M059J (cell line): ENCODE data around the gene MYO5A. TPM values are rescaled to one million over a fixed set of nuclear protein-coding genes. Genes with fewer than 3 reads are reported as not detected.
A peak's percentile ranks its signal among the peaks of the same experiment; 100 is the strongest.
"Not testable (repeated sequence)": the region's sequence is repeated elsewhere in the genome, so short reads cannot be mapped to it uniquely, and the experiment has no call there.

Experiments
- DNase-seq: peaks from one replicate; pipeline ENCODE4 v3.0.0-alpha.2; 2012; ENCODE audit warnings: low read depth
- total RNA-seq: library from RNA; depleted of rRNA; stranded (reverse); fragments of >200 nt; shearing (Covaris generic); gene quantifications from 2 replicates; pipeline ENCODE4 v1.2.3, GENCODE V29; 2014

Gene MYO5A
- total RNA-seq, 1 experiment from 2014 or later = 23.6 TPM

- DNase-seq = no peak
These were observed 239.7 kb downstream of the MYO5A start for GRCh38 chr15:52288986-52289385.

DNA sequence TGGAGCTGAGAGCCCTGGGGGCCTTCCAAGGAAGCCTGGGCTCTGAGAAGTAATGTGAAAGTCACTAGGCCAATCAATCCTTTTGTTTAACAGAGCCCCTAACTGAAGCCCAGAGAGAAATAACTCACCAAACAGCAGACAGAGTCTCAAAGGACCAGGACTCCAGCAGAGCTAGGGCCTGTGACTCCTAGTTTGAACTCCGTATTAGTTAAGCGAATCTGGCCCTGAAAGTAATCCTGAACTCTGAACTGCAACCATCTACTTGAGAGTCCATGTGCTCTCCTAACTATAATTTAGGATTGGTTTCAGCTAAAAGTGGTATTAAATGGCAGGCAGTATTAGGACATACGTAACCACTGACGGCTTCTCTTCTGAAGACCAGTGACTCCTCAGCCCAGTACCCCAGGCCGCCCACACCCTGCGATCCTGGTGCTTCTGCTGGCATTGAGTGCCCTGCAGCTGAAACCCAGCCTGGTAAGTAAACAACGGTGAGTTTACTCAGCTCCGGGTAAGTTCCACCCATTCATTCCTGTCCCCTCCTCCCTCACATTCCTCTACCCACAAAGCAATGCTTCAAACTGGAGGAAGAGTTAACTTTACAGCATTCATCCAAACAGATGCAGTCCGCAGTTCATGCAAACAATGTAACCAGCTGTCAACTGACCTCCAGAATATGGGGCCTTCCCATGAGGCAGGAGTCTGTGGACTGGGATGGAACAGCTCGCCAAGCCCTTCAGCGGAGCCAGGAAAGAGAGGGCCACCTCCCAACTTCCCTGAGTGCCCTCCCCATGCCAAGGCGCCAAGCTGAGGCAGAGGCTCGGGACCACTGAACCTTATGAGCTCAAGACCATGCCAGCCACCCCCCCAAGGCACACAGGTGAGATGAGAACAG lies 240.4 kb downstream of the MYO5A start:
- DNase-seq = peak; percentile 48

GRCh38 chr15:52287114-52287513 lies 241.6 kb downstream of the MYO5A start:
- no peak for DNase-seq

- DNase-seq = not testable (repeated sequence)
These were observed 242.7 kb downstream of the MYO5A start for GRCh38 chr15:52285941-52286340.

DNA sequence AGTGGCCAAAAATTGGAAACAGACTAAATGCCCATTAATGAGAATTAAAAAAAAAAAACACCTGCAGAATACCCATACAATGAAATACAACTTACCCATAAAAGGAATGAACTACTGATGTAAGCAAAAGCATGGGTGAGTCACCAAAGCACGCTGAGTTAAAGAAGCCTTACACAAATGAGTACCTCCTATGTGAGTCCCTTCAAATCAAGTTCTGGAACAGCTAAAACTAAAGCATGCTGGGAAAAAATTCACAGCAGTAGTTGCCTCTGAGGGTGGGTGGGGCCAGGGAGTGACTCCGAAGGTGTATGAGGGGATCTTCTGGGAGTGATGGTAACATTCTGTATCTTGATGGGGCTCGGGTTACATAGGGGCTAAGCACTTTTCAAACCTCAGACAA lies 244.5 kb downstream of the MYO5A start:
- DNase-seq = peak; percentile 34

DNA sequence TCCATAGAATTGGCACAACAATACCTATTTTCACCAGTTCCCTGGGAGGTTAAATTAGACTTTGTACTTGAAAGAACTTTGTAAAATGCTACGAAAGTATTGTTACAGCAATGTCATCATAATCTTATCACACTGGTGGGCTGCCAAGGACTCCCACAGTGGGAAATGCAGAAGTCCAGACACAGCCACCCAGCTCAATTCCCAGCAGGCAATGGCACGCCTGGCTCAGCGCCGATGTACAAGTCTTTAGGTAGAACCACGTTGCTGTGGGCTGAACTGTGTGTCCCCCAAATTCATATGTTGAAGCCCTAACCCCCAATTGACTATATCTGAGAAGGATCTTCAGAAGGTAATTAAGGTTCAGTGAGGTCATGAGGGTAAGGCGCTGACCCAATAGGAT lies 245.4 kb downstream of the MYO5A start:
- DNase-seq = no peak

DNA sequence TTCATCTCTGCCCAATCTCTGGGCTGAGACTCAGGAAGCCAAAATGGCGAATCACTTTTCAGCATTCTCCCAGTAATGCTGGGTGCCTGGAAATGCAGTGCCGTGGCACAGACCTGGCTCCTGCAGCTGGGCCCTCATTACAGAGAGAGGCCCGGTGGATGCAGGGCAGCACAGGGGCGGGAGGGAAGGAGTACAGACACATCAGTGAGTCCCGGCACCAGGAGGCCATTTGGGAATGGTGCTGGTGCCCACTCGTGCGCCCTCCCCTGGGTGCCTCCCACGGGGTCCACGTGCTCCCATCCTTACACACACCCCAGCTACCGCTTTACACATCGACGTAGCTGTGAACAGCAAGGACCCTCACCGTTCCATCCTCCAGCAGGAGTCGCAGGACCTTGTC lies 246.3 kb downstream of the MYO5A start:
- no peak for DNase-seq

DNA sequence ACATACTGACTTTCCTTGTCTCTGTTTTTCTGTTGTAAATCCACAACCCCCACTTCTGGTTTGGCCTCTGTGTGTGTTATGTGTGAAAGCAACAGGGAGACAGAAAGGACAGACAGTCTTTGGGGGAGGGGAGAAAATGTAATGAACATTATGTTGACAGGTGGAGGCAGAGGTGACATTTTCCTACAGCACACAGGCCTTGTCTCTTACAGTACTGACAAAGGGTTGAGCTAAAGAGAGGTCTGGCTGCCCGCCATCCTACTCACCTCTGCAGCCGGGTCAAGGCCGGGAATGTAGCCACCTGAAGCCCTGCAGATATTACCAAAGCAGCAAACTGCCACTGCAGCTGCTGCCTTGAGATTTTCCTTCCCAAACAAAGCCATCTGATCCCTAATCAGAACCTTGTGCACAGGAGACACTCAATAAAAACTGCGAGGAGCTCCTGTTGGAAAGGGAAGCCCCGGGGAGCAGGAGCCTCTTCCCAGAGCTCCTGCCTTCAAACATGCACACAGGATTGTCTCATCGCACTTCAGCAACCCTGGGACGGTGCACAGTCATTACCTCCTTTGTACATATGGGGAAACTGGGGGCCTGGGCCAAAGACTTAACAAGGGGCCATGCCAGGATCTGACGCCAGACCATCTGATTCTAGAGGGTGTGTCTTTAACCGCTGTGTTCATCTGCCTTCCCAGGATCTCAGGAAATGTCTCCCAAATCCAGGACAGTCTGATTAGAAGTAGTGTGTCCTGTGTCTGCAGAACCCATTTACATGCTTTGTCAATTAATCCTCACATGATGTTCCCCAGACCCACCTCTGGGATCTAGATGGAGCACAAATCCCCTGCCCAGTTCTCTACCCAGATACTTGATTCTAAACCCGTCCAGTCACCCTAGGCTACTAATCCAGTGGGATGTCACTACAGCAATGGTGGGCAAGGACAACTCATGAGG lies 247.3 kb downstream of the MYO5A start:
- no peak for DNase-seq

- DNase-seq = no peak
These were observed 248.2 kb downstream of the MYO5A start for GRCh38 chr15:52280326-52281084.

DNA sequence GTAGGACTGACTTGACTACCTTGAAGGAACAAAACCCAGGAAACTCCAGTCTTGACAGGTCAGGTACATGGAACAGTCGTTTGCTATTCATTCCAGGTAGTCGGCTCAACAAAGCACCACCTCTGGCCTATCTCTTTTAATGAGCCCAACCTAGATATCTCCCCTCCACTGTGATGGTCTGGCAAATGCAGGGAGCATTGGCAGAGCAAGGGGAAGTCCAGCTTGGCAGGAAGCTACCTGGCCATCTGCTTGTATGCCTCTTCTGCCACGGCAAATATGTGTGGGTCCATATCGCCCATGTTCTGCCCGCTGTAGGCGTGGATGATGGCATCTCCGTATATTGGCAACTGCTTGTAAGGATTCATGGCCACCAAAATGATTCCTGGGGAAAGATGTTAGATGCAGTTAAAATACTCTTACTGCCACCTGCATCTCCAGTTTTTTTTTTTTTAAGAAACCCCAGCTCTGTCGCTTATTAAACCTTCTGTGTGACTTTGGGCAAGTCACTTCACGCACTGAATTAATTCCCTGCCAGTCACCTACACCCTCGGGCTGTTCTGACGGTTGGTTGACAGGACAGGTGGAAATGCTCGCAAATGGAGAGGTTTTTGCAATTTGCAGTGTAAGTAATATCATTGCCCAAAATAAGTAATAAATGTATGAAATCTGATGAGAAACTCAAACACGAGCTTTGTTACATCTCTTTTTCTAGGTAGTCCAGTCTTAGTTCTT lies 249.9 kb downstream of the MYO5A start:
- no peak for DNase-seq

DNA sequence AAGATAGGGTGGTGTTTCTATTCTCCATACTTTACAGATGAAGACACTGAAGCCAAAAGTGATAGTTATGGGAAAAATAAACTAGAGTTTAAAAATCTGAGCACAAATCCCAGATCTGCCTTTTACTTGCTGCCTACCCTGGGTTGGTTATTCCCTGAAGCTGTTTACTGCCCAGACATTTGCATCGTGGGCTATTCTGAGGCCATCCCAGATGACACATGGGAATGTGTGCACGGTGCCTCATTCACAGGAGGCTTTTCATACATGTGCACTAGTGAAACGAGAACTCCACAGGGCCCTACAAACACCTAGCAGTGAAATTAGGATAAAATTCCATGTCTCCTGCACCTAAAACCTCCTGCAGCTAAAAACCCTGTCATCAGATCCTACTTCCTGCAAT lies 250.5 kb downstream of the MYO5A start:
- no peak for DNase-seq

GRCh38 chr15:52277575-52277974 lies 251.1 kb downstream of the MYO5A start:
- DNase-seq = no peak

- no peak for DNase-seq
These were observed 252.4 kb downstream of the MYO5A start for GRCh38 chr15:52276256-52276770.

- DNase-seq = no peak
These were observed 265.0 kb downstream of the MYO5A start for GRCh38 chr15:52263563-52264282.

DNA sequence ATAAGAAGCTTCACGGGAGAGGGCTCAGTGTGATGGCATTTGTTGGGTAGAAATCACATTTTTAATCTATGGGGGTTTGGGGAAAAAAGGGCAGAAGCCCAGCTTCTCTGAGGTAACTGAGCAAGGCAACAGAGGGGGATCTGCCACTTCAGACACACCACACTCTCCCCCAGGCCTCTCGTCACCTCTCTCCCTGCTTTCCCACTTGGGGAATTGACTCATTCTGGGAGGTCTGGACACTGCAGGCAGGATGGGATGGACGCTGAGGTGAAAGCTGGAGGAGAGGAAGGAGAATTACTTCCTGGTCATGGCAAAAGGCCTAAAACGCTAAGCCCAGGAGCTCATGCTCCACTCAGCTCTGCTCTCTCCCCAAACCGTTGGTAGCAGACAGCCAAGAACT lies 266.3 kb downstream of the MYO5A start:
- DNase-seq = peak; percentile 71

GRCh38 chr15:52261498-52262242 lies 267.0 kb downstream of the MYO5A start:
- DNase-seq = peak; percentile 98

DNA sequence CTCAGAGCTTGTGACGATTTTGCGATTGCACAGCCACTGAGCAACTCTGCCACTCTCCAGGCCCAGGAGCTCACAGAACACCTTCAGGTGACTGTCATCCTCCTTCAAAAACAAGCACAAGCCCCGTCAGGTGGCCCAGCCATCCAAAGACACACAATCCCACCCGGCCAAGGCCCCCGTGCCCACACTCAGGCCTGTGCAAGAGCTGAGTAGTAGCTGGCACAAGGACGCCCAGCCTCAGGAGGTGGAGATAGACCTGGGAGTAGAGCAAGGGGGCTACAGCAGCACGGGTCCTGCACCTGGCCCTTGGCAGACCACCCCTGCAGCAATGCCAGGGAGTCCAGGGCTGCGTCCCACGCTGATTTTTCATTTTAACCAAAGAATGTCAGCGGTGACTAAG lies 267.7 kb downstream of the MYO5A start:
- DNase-seq = no peak

- DNase-seq = no peak
These were observed 269.2 kb downstream of the MYO5A start for GRCh38 chr15:52259503-52259902.

DNA sequence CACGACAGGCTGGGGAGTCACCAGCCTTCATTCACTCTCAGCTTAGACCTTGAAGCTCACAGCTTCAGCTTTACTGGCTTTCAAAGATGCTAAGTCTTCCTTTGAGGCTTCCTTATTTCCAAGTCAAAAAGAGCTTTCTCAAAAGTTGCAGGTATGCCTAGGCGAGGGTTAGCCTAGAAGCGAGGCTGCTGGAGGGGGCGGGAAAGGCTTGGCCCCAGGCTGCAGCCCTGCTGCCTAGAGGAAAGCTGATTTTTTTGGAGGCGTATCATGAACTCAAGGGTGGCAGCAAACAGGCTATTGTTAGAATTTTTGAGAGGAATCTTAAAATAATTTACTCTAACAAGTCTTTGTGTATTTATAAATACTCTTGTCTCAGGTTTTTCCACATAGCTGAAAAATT lies 270.2 kb downstream of the MYO5A start:
- no peak for DNase-seq

DNA sequence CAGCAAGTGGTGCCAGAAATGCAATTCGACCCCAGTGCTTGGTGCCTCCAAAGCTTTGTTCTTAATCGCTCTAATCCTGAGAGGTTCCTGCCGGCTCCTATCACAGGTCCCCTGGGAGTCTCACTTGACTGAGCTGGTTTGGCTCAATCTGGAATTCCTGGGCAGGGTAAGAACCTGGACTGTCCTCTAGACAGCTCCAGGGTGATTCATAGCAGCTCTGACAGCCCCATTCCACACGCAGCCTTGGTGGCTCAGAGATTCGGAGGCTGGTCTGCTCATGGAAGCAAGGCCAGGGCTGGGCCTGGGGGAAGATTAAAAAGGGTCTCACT lies 271.0 kb downstream of the MYO5A start:
- peak; percentile 50 for DNase-seq
